Natural killer cell (primary cell): ENCODE data around the gene PRSS33. TPM values are rescaled to one million over a fixed set of nuclear protein-coding genes. Genes with fewer than 3 reads are reported as not detected.

Experiments used
- ATAC-seq, 3 donors: fragments of 150-1000 bp in 2 of 3; fragments of 200-7000 bp in 1 of 3; cut with Tn5 transposase; 1 replicate in 1 of 3; 2 replicates in 2 of 3; pipeline ENCODE4 v1.10.0; 2021; ENCODE audit warnings: mild to moderate bottlenecking in 2 of 3, moderate library complexity in 2 of 3
- DNase-seq, 2 donors: peaks; one replicate each; pipeline versions ENCODE4 v3.0.0 to v3.0.0-alpha.2; 2013 to 2021; ENCODE audit warnings: mixed read lengths in 1 of 2
- H3K27ac ChIP-seq: one replicate; pipeline ENCODE4 v1.5.1; 2013; ENCODE audit warnings: mild to moderate bottlenecking, low read length
- H3K27me3 ChIP-seq: one replicate; pipeline ENCODE4 v1.6.1; 2013; ENCODE audit warnings: low read length; ENCODE audit not compliant: control insufficient read depth, insufficient read depth
- H3K36me3 ChIP-seq: one replicate; pipeline ENCODE4 v1.6.1; 2013; ENCODE audit warnings: low read length; ENCODE audit not compliant: control insufficient read depth, insufficient read depth
- H3K4me1 ChIP-seq: one replicate; pipeline ENCODE4 v1.6.1; 2013; ENCODE audit warnings: low read length; ENCODE audit not compliant: control insufficient read depth, insufficient read depth
- H3K4me3 ChIP-seq: one replicate; pipeline ENCODE4 v1.5.1; 2013; ENCODE audit warnings: low read length
- H3K9me3 ChIP-seq: one replicate; pipeline ENCODE4 v1.6.1; 2013; ENCODE audit warnings: low read length; ENCODE audit not compliant: control insufficient read depth, insufficient read depth
- H3K27ac Mint-ChIP-seq, 2 donors: one replicate each; pipeline ENCODE4 v1.8.0; 2022; ENCODE audit warnings: mild to moderate bottlenecking in 2 of 2, mixed read lengths in 2 of 2, moderate library complexity in 1 of 2
- H3K27me3 Mint-ChIP-seq, 2 donors: one replicate each; pipeline ENCODE4 v1.8.0; 2022; ENCODE audit warnings: low read depth in 2 of 2, mixed read lengths in 2 of 2
- H3K36me3 Mint-ChIP-seq: one replicate; pipeline ENCODE4 v1.8.0; 2022; ENCODE audit warnings: mixed read lengths
- H3K4me1 Mint-ChIP-seq, 2 donors: one replicate each; pipeline ENCODE4 v1.8.0; 2022; ENCODE audit warnings: mixed read lengths in 2 of 2
- H3K4me3 Mint-ChIP-seq: one replicate; pipeline ENCODE4 v1.8.0; 2022; ENCODE audit warnings: mild to moderate bottlenecking, moderate library complexity, mixed read lengths
- H3K9me3 Mint-ChIP-seq, 2 donors: one replicate each; pipeline ENCODE4 v1.8.0; 2022; ENCODE audit warnings: mixed read lengths in 2 of 2
- CTCF ChIP-seq: fragments of 200-600 bp; IDR thresholded peaks from one replicate; pipeline ENCODE4 v1.8.0; 2022; ENCODE audit warnings: antibody characterized with exemption
- WGBS: methylation state at CpG from one replicate; pipeline ENCODE4 v1.1.7; 2013; ENCODE audit warnings: missing lambda C conversion rate; ENCODE audit not compliant: insufficient coverage; 5-methylcytosine and 5-hydroxymethylcytosine counted together
- intact Hi-C: fragments of 100-400 bp; cut with micrococcal nuclease; formaldehyde crosslinking; loops from one replicate; pipeline ENCODE4 v1.14.2; 2022
- total RNA-seq, 4 donors: library from RNA; stranded (reverse); fragments of 120-200 nt in 1 of 4; gene quantifications; one replicate each; pipeline versions ENCODE4 v1.2.3 to v1.2.4, GENCODE V29; 2013 to 2022

Gene PRSS33
- total RNA-seq, 3 donors from 2014 or later (not counting 1 experiment from before 2014, with no cell fraction given): 0.20 to 0.63 (median 0.54) TPM

GRCh38 chr16:2761472-2761871, 25.9 kb downstream of the PRSS33 start:
- Mint-ChIP-seq H3K4me1 (peaks cover 46 to 59% of the 10 kb centered on the region in 2 donors), H3K9me3 (no peaks in the 10 kb centered on the region), H3K27ac (peak overlapping the region; percentile 75 to 84), H3K4me3 (no peak overlapping the region), H3K36me3 (peaks cover 51% of the 10 kb centered on the region), H3K27me3 (no peaks in the 10 kb centered on the region)
- no peaks in the 10 kb centered on the region for H3K27me3 ChIP-seq
- DNase-seq: no peak
- H3K9me3 ChIP-seq: no peaks in the 10 kb centered on the region
- no peak overlapping the region for H3K4me3 ChIP-seq
- H3K36me3 ChIP-seq: peaks cover 99% of the 10 kb centered on the region
- 98% methylated on average over 10 of the region's 10 CpGs for WGBS
- H3K27ac ChIP-seq: no peak overlapping the region
- H3K4me1 ChIP-seq: peaks cover 2% of the 10 kb centered on the region
- no peak for ATAC-seq
- intact Hi-C loops: no loop called here
- no peak for TF ChIP-seq CTCF

GRCh38 chr16:2757344-2757743, 30.0 kb downstream of the PRSS33 start:
- Mint-ChIP-seq H3K4me3 (peak overlapping the region; percentile 2), H3K27me3 (no peaks in the 10 kb centered on the region), H3K36me3 (peaks cover 34% of the 10 kb centered on the region), H3K9me3 (no peaks in the 10 kb centered on the region), H3K4me1 (peaks cover 66 to 80% of the 10 kb centered on the region in 2 donors), H3K27ac (peak overlapping the region; percentile 58 to 97)
- intact Hi-C loops: no loop called here
- WGBS: 93% methylated on average over 11 of the region's 11 CpGs
- no peaks in the 10 kb centered on the region for H3K9me3 ChIP-seq
- peaks cover 58% of the 10 kb centered on the region for H3K36me3 ChIP-seq
- ATAC-seq: no peak
- no peak overlapping the region for H3K27ac ChIP-seq
- no peaks in the 10 kb centered on the region for H3K27me3 ChIP-seq
- peaks cover 33% of the 10 kb centered on the region for H3K4me1 ChIP-seq
- no peak overlapping the region for H3K4me3 ChIP-seq
- TF ChIP-seq CTCF: no peak
- no peak for DNase-seq

GRCh38 chr16:2756288-2757015, 30.9 kb downstream of the PRSS33 start:
- peaks cover 31% of the 10 kb centered on the region for H3K36me3 Mint-ChIP-seq
- no peak for ATAC-seq

More at GRCh38 chr16:2756288-2757015, 30.9 kb downstream of the PRSS33 start:
- H3K27me3 ChIP-seq: no peaks in the 10 kb centered on the region
- TF ChIP-seq CTCF: no peak
- H3K36me3 ChIP-seq: peaks cover 49% of the 10 kb centered on the region
- Mint-ChIP-seq H3K4me1 (peaks cover 67 to 81% of the 10 kb centered on the region in 2 donors), H3K9me3 (no peaks in the 10 kb centered on the region), H3K27me3 (no peaks in the 10 kb centered on the region), H3K4me3 (no peak overlapping the region), H3K27ac (peak overlapping the region; percentile 7 to 97)
- H3K27ac ChIP-seq: no peak overlapping the region
- intact Hi-C loops: no loop called here
- peaks cover 40% of the 10 kb centered on the region for H3K4me1 ChIP-seq
- H3K9me3 ChIP-seq: peaks cover 4% of the 10 kb centered on the region
- H3K4me3 ChIP-seq: no peak overlapping the region
- no peak for DNase-seq
- 91% methylated on average over 30 of the region's 30 CpGs for WGBS
